Hepatocyte (in vitro differentiated cells): ENCODE data around the gene JAG2. TPM values are rescaled to one million over a fixed set of nuclear protein-coding genes. Genes with fewer than 3 reads are reported as not detected.

Experiments
- DNase-seq: peaks from one replicate; pipeline ENCODE4 v3.0.0-alpha.2; 2016; ENCODE audit warnings: low spot score
- H2AFZ ChIP-seq: fragments of 200-600 bp; sonication (generic); 2 replicates; pipeline ENCODE4 v1.6.0; 2016; ENCODE audit warnings: antibody characterized with exemption, mild to moderate bottlenecking
- H3K27ac ChIP-seq: fragments of 200-600 bp; sonication (generic); 2 replicates; pipeline ENCODE4 v1.5.1; 2016; ENCODE audit warnings: mild to moderate bottlenecking
- H3K27me3 ChIP-seq: fragments of 200-600 bp; sonication (generic); 2 replicates; pipeline ENCODE4 v1.6.1; 2016
- H3K36me3 ChIP-seq: fragments of 200-600 bp; sonication (generic); replicated peaks from 2 replicates; pipeline ENCODE4 v1.5.1; 2016; ENCODE audit warnings: low read depth; ENCODE audit not compliant: insufficient read depth
- H3K4me1 ChIP-seq: fragments of 200-600 bp; sonication (generic); 2 replicates; pipeline ENCODE4 v1.5.1; 2016; ENCODE audit warnings: mild to moderate bottlenecking, moderate library complexity; ENCODE audit not compliant: insufficient read depth
- H3K4me2 ChIP-seq: fragments of 200-600 bp; sonication (generic); 2 replicates; pipeline ENCODE4 v1.6.0; 2016
- H3K4me3 ChIP-seq: fragments of 200-600 bp; sonication (generic); 2 replicates; pipeline ENCODE4 v1.5.1; 2016; ENCODE audit warnings: mild to moderate bottlenecking
- H3K79me2 ChIP-seq: fragments of 200-600 bp; sonication (generic); 2 replicates; pipeline ENCODE4 v1.6.0; 2017; ENCODE audit warnings: mild to moderate bottlenecking
- H3K9me2 ChIP-seq: fragments of 200-600 bp; sonication (generic); replicated peaks from 2 replicates; pipeline ENCODE4 v1.6.0; 2017; ENCODE audit warnings: mild to moderate bottlenecking; ENCODE audit not compliant: insufficient read depth
- H3K9me3 ChIP-seq: fragments of 200-600 bp; sonication (generic); 2 replicates; pipeline ENCODE4 v1.5.1; 2016; ENCODE audit warnings: low read depth, mild to moderate bottlenecking
- H4K20me1 ChIP-seq: fragments of 200-600 bp; sonication (generic); 2 replicates; pipeline ENCODE4 v1.6.0; 2016; ENCODE audit warnings: mild to moderate bottlenecking; ENCODE audit not compliant: insufficient read depth, poor library complexity, severe bottlenecking
- EZH2 ChIP-seq: fragments of 200-600 bp; sonication (generic); IDR thresholded peaks from 2 replicates; pipeline ENCODE4 v1.6.1; 2016; ENCODE audit warnings: antibody characterized with exemption, mild to moderate bottlenecking, borderline replicate concordance
- EZH2phosphoT487 ChIP-seq: fragments of 200-600 bp; sonication (generic); IDR thresholded peaks from one replicate; pipeline ENCODE4 v1.6.1; 2018; ENCODE audit warnings: antibody characterized with exemption, mild to moderate bottlenecking, low read depth, moderate library complexity; ENCODE audit not compliant: unreplicated experiment, severe bottlenecking
- WGBS: methylation state at CpG from one replicate; pipeline ENCODE4 v1.1.6; 2016; ENCODE audit warnings: low lambda C conversion rate; ENCODE audit errors: missing lambda C conversion rate; 5-methylcytosine and 5-hydroxymethylcytosine counted together
- polyA plus RNA-seq: library from polyadenylated mRNA; unstranded; fragments of >200 nt; fragmentation: Nextera tagmentation; extraction: Ambion mirVana; gene quantifications from 2 replicates; pipeline ENCODE4 v1.2.1, GENCODE V29; 2016
- total RNA-seq: library from RNA; depleted of rRNA; stranded (reverse); fragments of >200 nt; gene quantifications from 2 replicates; pipeline ENCODE4 v1.2.3, GENCODE V29; 2014
- TF ChIP-seq, protein P1 (sequence below): fragments of 200-600 bp; sonication (generic); IDR thresholded peaks from 2 replicates; pipeline ENCODE4 v1.5.1; 2016; ENCODE audit warnings: antibody characterized with exemption, mild to moderate bottlenecking; ENCODE audit not compliant: poor library complexity

Gene JAG2
- total and polyA plus RNA-seq, 2 experiments from 2014 or later, result 4.1 to 6.1 TPM

DNA sequence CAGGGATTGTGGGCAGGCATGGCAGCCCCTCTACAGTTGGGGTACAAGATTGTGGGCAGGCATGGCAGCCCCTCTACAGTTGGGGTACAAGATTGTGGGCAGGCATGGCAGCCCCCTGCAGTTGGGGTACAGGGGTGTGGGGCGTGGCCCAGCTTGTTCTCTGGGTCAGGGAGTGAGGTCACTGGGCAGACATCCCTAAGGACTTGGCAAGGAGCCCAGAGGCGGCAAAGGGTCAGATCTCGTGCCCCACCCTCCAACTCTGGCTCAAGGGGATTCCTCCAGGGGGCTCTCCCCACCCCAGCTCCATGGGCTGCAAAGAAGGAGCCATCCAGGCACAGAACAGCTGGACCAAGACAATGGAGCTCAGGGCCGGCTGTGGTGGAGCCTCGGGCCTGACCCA lies 38.3 kb upstream of the JAG2 start:
- no peaks in the 10 kb centered on the region for H3K79me2 ChIP-seq
- H2AFZ ChIP-seq, result no peak overlapping the region
- no peaks in the 10 kb centered on the region for H3K9me2 ChIP-seq
- no peaks in the 10 kb centered on the region for H3K9me3 ChIP-seq
- 81% methylated on average over 5 of the region's 5 CpGs for WGBS
- H3K27me3 ChIP-seq, result no peaks in the 10 kb centered on the region
- no peaks in the 10 kb centered on the region for H4K20me1 ChIP-seq
- no peaks in the 10 kb centered on the region for H3K36me3 ChIP-seq
- no peak overlapping the region for H3K27ac ChIP-seq
- H3K4me2 ChIP-seq, result no peak overlapping the region
- TF ChIP-seq EZH2phosphoT487 (no peak), EZH2 (no peak)
- no peak overlapping the region for H3K4me3 ChIP-seq
- no peak for DNase-seq
- peaks cover 4% of the 10 kb centered on the region for H3K4me1 ChIP-seq

DNA sequence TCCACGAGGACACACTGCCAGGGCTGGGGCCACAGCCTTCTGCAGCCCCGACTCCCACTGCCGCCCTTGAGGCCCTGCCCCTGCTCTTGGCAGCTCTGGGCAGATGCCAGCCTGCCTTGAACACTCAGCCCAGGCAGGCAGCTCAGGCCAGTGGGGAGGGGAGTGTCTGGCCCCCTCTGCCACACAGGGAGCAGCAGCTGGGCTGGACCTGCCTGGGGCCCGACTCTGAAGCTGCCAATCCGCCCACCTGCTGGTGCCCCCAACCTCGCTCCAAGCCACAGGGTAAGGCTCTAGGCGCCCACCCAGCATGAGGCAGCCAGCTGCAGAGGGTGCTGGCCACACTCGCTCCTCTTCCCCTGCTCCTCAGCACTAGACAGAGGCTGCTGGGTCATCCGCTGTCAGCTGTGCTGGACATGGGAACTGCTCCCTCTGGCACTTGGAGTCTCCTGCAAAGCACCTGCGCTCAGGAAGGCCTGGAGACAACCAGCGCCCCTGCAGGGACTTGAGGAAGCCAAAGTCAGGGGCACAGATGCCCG lies 37.2 kb upstream of the JAG2 start:
- no peaks in the 10 kb centered on the region for H3K9me3 ChIP-seq
- TF ChIP-seq EZH2 (no peak), EZH2phosphoT487 (no peak)
- TF ChIP-seq, protein P1, sequence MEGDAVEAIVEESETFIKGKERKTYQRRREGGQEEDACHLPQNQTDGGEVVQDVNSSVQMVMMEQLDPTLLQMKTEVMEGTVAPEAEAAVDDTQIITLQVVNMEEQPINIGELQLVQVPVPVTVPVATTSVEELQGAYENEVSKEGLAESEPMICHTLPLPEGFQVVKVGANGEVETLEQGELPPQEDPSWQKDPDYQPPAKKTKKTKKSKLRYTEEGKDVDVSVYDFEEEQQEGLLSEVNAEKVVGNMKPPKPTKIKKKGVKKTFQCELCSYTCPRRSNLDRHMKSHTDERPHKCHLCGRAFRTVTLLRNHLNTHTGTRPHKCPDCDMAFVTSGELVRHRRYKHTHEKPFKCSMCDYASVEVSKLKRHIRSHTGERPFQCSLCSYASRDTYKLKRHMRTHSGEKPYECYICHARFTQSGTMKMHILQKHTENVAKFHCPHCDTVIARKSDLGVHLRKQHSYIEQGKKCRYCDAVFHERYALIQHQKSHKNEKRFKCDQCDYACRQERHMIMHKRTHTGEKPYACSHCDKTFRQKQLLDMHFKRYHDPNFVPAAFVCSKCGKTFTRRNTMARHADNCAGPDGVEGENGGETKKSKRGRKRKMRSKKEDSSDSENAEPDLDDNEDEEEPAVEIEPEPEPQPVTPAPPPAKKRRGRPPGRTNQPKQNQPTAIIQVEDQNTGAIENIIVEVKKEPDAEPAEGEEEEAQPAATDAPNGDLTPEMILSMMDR, result no peak
- DNase-seq, result no peak

DNA sequence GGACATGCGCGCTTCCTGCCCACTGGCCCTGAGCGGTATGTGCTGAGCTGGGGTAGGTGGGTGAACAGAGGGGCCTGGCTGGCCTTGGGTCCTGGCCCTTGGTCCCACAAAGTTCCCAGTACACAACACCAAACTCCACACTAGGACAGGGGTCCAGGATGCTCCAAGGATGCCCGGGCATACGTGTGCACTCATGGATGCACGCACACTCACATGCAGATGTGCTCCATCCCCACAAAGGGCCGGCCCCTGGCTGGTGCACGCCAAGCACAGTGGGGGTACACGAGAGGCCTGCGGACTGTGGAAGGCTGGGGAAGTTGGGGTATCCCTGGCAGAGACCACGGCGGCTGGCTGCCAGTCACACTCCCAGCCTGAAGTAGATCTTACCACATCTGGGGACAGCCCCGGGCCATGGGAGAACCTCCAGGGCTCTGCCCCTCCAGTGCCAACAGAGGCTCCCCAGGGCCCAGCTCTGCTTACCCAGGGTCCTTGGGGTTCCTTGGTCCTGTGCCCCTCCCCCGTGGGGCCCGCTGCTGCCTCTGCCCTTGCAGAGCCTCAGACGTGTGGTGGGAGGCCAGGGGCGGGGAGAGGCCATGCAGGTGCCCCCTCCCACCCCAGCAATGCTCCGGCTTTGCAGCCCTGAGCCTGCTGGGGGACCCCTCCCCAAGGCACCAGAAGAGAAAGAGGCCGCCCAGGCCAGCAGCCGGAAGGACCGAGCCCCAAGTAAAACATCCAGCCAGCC lies 36.5 kb upstream of the JAG2 start:
- Histone ChIP-seq H3K4me1 (peaks cover 4% of the 10 kb centered on the region), H3K4me2 (no peak overlapping the region), H3K27ac (no peak overlapping the region), H3K79me2 (no peaks in the 10 kb centered on the region), H2AFZ (no peak overlapping the region), H3K27me3 (no peaks in the 10 kb centered on the region), H3K36me3 (no peaks in the 10 kb centered on the region), H3K9me2 (no peaks in the 10 kb centered on the region), H3K4me3 (no peak overlapping the region), H3K9me3 (no peaks in the 10 kb centered on the region), H4K20me1 (no peaks in the 10 kb centered on the region)
- no peak for DNase-seq
- TF ChIP-seq EZH2 (no peak), EZH2phosphoT487 (no peak)
- TF ChIP-seq, protein P1, result no peak
- WGBS, result 83% methylated on average over 20 of the region's 21 CpGs

More for the DNA sequence above, 37.2 kb upstream of the JAG2 start:
- Histone ChIP-seq H3K4me2 (no peak overlapping the region), H2AFZ (no peak overlapping the region), H3K4me1 (peaks cover 4% of the 10 kb centered on the region), H3K9me2 (no peaks in the 10 kb centered on the region), H3K36me3 (no peaks in the 10 kb centered on the region), H3K27ac (no peak overlapping the region), H4K20me1 (no peaks in the 10 kb centered on the region), H3K27me3 (no peaks in the 10 kb centered on the region), H3K4me3 (no peak overlapping the region), H3K79me2 (no peaks in the 10 kb centered on the region)
- WGBS, result 67% methylated on average over 12 of the region's 12 CpGs

DNA sequence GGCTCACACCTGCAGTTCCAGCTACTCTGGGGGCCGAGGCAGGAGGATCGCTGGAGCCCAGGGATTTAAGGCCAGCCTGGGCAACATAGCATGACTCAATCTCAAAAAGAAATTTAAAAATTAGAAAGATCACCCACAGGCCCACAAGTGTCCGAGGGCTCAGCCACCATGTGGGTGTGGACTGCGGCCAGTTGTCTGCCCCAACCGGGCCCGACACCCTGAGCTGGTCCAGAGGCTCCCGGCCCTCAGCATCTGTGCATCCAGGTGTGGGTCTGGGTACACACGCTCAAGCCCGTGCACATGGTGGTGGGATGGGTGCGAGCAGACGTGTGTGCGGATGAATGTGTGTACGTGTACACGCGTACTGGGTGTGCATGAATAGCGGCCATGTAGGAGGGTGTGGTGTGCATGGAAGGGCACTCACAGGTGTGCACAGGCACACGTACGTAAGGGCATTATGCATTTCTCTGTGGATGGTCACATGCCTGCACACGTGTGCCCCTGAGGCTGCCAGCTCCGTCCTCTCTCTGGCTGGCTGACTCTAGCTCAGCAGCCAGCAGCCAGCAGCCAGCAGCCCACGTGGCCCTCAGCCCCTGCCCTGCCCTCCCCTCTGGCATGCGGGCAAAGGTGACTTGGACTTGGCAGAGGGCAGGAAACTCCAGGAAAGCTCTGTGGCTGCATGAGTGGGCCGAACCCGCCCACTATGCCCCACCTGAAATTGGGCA lies 35.8 kb upstream of the JAG2 start:
- DNase-seq, result no peak
- no peaks in the 10 kb centered on the region for H3K36me3 ChIP-seq
- H3K4me1 ChIP-seq, result peaks cover 4% of the 10 kb centered on the region
- no peak overlapping the region for H3K4me3 ChIP-seq
- H3K27ac ChIP-seq, result no peak overlapping the region
- no peaks in the 10 kb centered on the region for H4K20me1 ChIP-seq
- H3K9me2 ChIP-seq, result no peaks in the 10 kb centered on the region
- H3K79me2 ChIP-seq, result no peaks in the 10 kb centered on the region
- no peak overlapping the region for H3K4me2 ChIP-seq
- WGBS, result 78% methylated on average over 24 of the region's 24 CpGs
- H3K9me3 ChIP-seq, result no peaks in the 10 kb centered on the region
- TF ChIP-seq EZH2 (no peak), EZH2phosphoT487 (no peak)
- TF ChIP-seq, protein P1, result no peak
- H2AFZ ChIP-seq, result no peak overlapping the region
- no peaks in the 10 kb centered on the region for H3K27me3 ChIP-seq
